LHCN-M2 (cell line): ENCODE results near the gene SPART. TPM values are rescaled to one million over a fixed set of nuclear protein-coding genes. Genes with fewer than 3 reads are reported as not detected.
A peak's percentile ranks its signal among the peaks of the same experiment; 100 is the strongest.
"Not testable (repeated sequence)": the region's sequence is repeated elsewhere in the genome, so short reads cannot be mapped to it uniquely, and the experiment has no call there.

Experiments used
- DNase-seq: peaks from one replicate; pipeline ENCODE4 v3.0.0-alpha.2; 2012; ENCODE audit warnings: low read depth
- total RNA-seq: library from RNA; depleted of rRNA; stranded (reverse); fragments of >200 nt; gene quantifications from 2 replicates; pipeline ENCODE4 v1.2.3, GENCODE V29; 2014

SPART gene
- total RNA-seq, 1 experiment from 2014 or later = 107 TPM

DNA sequence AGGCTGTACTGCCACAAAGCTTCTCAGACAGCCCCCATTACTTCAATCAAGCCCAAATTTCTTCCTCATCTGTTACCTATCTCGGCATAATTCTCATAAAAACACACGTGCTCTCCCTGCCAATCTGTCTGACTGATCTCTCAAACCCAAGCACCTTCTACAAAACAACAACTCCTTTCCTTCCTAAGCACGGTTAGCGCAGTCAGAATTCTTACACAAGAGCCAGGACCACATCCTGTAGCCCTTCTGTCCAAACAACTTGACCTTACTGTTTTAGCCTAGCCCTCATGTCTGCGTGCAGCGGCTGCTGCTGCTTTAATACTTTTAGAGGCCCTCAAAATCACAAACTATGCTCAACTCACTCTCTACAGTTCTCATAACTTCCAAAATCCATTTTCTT, 26.4 kb downstream of the SPART start:
- not testable (repeated sequence) for DNase-seq

GRCh38 chr13:36313047-36313969, 32.9 kb downstream of the SPART start:
- no peak for DNase-seq

GRCh38 chr13:36310417-36311108, 35.6 kb downstream of the SPART start:
- peak; percentile 19 for DNase-seq

- DNase-seq = no peak
Measured at GRCh38 chr13:36302289-36302688, 43.9 kb downstream of the SPART start.

DNA sequence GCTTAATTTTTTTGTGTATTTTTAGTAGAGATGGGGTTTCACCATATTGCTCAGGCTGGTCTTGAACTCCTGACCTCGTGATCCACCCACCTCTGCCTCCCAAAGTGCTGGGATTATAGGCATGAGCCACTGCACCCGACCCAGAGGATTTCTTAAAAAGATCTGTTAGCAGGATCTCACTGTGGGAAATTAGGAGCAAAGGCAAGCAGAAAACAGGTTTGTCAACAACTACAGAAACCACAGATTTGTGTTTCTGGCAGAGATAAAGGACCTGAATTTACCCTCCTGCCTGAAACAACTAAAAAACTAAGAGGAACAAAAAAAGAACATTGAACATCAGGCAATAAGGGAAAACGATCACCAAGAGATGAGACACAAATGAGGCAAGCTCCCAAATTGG, 46.7 kb downstream of the SPART start:
- DNase-seq = not testable (repeated sequence)

GRCh38 chr13:36298535-36299068, 47.6 kb downstream of the SPART start:
- peak; percentile 31 for DNase-seq

DNA sequence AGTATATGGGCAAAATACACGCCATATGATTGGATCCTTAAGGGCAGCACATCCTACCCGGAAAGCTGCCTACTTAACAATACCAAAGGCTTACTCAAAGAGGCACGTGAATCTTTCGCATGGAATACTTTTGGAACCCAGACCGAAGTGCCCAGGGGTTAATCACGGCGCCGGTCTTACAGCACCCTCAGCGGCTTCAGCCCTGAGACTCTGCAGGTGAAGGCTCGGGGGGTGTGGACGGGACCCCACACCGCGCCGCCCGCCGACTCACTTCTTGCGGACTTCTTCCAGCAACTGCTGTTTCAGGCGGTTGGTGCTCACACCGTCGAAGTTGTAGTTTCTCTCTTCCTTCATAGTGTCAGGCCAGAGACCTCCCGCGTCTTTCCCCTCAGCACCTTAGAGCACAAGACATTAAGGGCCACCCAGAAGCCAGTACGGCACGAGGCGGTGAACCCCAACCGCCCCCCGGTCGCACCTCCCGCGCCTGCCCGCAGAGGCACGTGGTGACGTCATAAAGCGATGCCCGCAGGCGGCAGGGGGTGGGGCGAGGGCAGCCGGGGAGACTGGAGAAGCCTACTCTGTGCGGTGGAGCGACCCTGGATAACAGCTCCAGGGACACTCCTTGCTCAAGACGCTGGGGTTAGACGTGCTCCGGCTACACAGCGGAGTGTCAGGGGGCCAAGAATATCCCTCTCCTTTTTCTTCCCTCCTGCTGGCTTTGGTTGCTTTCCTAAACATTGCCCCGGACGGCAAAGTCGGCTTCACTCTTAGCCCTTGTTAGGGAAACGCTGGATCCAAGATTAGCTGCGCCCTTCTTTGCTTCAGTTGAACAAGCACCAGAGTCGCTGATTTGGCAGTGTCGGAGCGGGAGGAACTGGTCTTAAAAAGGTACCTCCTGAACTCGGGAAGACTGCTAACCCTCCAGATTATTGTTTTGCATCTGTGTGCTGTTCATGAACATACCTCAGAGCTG, 48.5 kb downstream of the SPART start, which contains the start of gene CCDC169:
Gene CCDC169, minus strand, starts transcription at position 449 of the 973 bp plus-strand sequence. Its CDS starts 95 bp downstream, at position 354.
- DNase-seq = peak; percentile 76

GRCh38 chr13:36294096-36294495, 52.1 kb downstream of the SPART start:
- no peak for DNase-seq

DNA sequence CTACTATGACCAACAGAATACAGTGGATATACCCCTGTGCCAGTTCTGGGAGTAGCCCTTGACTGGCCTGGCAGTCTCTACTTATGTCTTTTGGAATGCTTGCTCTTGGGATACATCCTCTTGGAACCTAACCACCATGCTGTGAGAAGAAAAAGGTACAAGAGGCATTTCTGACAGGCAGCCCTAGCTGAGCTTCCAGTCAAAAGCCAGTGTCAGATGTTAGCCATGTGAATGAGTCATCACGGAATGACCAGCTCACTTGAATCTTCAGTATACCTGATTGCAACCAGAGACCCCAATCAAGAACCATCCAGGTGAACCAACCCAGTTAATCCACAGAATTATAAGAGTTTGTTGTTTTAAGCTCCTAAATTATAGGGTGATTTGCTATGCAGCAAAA, 52.7 kb downstream of the SPART start:
- DNase-seq = no peak

DNA sequence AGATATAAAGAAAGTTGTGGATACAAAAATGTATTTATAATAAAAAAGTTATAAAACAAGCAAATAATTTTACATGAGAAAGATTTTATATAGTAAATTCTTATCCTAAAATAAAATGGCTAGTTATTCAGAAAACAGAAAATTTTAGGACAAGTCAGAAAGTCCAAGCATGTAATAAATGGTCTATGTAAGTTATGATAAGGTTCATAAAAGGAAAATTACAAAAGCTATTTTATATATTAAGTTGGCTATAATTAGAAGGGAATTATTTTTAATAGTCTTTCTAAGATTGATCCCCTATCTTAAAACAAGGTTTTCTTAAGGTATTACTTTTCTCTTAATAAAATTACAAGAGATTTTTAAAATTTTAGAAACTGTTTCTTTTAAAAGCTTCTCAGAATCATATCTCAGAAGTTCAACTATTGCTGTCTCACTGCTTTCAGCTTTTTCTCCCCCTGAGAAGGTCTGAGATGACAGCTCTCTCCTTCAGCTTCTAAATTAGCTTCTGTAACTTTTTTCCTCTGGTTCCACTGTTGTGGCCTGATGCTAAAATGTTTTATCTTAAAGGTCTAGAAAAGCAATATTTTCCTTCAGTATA, 57.3 kb downstream of the SPART start:
- DNase-seq = peak; percentile 33

DNA sequence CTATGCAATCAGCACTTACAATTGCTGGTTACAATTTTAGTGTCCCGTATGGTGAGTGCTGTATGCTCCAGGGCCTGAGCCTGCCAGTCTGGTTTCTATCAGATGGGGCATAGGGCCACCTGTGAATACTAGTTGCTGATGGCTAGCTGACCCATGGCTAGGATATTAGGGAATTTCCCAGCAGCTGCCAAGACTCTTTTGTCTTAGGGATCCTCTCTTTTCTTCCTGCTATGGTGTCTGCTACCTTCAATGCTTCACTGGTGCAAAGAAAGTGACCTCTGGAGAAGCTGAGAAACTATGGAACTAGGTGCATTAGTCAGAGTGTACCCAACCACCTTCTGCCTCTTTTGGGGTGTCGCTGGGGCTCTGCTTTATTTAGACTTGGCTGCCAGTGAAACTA, 60.2 kb downstream of the SPART start:
- DNase-seq = no peak

DNA sequence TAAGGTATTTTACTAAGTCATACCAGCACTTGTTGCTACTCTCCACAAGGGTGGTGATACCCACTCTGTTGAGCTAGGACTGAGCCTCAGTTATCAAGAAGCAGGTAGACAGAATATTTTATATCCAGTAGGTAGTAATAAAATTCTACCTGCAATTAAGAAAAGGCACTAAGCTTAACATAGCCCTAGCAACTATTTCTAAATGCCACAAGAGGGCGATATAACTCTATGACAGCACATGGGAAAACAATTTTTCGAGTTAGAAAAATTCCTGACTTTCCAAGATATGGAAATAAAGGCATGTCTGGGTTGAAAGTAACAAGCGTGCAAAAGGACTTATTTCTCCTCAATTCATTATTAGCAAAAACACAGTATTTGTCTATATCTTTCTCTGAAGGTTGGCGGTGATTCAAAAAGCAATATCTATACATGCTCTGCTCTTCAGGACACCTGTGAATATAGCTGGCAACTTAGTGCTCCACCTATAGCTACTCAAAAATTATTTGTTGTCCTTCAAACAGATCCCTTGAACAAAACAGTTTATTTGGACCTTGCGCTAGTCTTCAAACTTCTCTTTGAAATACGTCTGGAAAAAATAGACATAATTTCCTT, 63.3 kb downstream of the SPART start:
- DNase-seq = peak; percentile 43

GRCh38 chr13:36275190-36276002, 70.8 kb downstream of the SPART start:
- DNase-seq = peak; percentile 68

GRCh38 chr13:36273431-36273830, 72.8 kb downstream of the SPART start:
- DNase-seq = no peak

- peak; percentile 74 for DNase-seq
Measured at GRCh38 chr13:36261976-36262375, 84.2 kb downstream of the SPART start.

- DNase-seq = no peak
Measured at GRCh38 chr13:36261011-36261410, 85.2 kb downstream of the SPART start.

DNA sequence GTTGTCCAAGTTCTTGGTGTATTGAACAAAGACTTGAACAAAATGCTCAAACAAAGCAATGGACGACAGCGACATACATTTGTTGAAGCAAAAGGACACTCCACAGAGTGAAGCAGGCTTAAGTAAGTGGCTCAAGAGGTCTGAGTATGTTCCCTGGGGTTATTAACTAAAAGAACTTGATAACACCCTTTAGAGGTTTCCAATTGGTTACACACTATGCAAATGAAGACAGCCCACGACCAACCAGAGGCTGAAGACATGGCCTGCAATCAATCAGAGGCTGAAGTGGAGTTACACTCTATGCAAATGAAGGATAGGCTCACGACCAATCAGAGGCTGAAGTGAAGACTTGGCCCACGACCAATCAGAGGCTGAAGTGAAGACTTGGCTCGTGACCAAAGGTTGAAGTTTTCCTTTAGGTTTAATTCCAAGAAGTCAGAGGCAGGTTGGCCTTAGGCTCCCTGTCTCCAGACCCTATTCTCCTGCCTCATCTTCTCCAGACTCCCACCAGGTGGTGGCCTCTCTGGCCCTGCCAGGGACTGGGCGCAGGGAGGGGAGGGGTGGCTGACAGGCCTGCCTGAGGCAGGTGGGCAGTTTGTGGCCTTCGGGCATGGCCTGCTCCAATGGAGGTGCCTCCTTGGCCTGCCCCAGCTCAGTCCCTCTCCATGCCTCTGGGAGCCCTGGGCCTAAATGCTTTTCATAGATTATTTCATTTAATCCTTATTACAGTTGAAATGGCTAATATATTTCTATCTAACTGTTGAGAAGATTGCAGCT, 86.6 kb downstream of the SPART start:
- DNase-seq = no peak

DNA sequence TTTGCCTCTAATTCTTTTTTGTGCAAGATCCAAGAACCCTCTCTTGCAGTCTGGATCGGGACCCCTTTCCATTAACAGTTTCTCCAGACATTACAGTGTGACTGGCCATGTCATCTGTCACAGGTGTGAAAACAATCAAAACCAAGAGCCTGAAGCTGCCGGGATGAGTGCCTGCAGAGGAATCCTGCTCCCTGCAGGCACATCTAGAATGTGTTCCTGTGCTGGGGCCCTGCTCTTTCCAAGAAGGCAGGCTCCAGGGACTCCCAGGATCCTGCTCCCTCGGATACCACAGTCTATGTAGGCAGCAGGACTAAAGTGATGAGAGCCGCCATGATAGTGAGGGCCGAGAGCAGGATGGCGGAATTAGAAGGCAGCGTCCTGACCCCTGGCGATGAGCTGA, 87.4 kb downstream of the SPART start:
- no peak for DNase-seq
